Smooth muscle cell of the brain vasculature (primary cell): ENCODE measurements around the gene SH3BP4.
"Not testable (repeated sequence)": the region's sequence is repeated elsewhere in the genome, so short reads cannot be mapped to it uniquely, and the experiment has no call there.

Experiments used
- DNase-seq: peaks from one replicate; pipeline ENCODE4 v3.0.0-alpha.2; 2012; ENCODE audit warnings: low read depth, low spot score

Gene SH3BP4

DNA sequence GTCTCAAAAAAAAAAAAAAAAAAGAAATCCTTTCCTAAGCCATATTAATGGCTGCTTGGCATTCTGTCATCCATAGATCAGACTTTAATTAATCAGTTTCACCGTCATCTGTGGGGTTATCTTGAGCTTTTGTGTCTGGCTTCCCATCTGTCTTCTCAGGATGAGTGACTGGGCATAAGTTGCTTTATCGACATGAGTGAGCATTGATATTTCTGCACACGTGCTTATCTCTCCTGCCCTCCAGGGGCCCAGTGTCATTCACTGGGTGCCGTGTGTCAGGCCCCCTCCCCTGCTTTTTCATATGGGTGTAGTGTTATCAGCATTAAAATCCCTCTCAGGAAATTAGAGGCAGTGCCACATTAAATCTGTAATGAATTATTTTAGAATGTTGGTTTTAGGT lies 65.6 kb downstream of the SH3BP4 start:
- DNase-seq: no peak

DNA sequence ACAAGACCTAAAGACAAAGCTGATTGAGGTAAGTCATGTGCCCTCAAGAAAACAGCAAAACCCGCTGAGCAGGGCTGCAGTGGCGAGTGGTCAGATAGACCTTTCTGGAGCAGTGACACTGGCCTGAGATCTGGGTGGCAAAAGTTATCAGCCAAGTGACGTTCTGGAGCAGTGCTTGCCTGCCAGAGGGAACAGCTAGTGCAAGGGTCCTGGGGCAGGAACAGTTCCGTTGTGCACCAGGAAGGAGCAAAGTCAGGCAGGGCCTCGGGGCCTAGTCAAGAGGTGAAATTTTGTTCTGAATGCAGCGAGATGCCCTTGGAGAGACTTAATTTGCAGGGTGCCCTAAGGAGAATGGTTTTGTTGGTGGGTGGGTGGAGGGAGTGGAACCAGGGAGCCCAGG lies 67.0 kb downstream of the SH3BP4 start:
- no peak for DNase-seq

DNA sequence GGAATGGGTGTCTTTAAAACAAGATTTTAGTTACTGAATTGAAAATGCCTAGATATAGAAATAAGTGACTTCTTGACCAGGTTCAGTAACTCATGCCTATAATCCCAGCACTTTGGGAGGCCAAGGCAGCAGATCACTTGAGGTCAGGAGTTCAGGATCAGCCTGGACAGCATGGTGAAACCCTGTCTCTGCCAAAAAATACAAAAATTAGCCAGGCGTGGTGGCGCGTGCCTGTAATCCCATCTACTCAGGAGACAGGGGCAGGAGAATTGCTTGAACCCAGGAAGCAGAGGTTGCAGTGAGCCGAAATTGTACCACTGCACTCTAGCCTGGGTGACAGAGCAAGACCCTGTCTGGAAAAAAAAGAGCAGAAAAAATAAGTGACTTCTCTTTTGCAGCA lies 68.3 kb downstream of the SH3BP4 start:
- DNase-seq: not testable (repeated sequence)

DNA sequence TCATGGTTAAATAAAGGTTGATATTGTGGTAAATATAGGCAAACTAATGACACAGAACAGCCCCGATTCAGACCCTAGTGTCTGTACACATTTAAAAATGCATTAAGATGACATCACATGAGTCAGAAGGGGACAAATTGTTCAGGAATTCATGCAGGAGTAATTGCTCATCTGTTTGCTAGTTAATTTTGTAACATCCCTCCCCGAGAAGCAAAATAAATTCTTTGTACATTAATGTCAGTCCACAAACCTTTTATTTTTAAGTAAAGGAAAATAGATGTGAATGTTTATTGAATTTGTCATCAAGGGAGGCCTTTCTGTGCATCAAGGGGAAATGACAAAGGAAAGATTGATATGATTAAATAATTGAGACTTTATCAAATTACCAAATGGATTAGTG lies 69.9 kb downstream of the SH3BP4 start:
- no peak for DNase-seq

DNA sequence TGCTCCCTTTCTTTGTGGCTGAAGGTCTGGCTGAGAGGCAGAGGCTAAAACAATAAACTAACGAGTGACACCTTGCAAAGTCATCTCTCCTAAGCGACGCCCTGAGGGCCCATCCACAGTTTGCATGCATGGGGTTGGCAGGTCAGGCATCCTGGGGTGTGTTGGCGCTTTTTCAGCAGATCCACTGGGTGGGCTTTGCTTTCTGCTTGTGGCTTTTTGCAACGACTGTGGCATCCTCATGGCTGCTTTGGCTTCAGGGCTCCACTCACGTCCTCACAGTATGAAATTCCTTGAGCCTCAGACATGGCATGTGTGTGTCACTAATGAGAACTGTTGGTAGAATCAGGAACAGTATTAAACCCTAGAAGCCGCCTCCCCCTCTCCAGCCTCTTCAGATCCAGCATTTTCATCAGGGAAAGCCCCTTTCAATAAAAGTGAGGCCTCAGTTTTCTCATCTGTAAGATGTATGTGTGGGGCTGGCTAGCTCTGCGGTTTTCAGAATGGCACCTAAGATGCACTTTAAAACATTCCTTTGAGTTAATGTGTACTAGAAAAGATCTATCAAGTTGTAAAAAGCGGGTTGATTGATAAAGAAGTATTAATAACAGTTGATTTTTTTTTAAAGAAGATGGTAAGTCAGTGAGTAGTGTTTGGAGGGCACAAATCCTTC lies 72.5 kb downstream of the SH3BP4 start:
- DNase-seq: no peak

DNA sequence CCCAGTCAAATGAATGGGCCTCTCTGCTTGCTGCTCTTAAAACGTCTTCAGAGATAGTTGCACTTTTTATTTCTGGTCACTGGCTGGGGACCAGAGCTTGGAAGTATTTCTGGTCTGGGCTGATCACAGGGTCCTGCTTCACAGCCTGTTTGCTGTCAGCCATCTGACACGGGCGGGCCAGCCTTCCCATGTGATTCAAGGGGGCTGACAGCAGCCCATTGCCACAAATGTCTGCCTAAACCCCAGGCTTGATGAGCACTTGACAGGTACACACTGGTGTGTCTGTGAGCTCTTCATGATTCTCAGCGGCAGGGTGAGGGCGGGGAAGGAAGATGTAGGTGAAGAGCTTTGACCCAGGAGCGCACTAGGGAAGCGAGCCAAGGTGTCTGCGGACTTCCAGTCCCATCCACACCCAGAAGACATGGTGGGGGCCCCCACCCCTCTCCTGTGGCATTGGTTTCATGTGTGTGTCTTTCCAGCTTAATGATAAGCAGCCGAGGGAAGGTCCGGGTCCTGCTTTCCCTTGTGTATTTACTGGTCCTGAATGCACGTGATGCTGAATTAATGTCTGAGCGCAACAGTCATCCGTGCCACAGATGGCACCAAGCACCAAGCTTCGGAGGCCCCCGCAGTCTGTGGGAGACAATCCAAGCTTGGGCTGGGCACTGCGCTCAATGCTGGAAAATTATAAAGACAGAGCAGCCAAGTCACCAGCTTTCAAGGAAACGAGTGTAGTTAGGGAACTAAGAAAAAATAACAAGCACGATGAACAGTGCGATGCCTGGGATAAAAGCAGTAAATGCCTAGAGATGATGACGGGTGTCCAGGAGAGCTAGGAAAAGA lies 73.3 kb downstream of the SH3BP4 start:
- DNase-seq: no peak

DNA sequence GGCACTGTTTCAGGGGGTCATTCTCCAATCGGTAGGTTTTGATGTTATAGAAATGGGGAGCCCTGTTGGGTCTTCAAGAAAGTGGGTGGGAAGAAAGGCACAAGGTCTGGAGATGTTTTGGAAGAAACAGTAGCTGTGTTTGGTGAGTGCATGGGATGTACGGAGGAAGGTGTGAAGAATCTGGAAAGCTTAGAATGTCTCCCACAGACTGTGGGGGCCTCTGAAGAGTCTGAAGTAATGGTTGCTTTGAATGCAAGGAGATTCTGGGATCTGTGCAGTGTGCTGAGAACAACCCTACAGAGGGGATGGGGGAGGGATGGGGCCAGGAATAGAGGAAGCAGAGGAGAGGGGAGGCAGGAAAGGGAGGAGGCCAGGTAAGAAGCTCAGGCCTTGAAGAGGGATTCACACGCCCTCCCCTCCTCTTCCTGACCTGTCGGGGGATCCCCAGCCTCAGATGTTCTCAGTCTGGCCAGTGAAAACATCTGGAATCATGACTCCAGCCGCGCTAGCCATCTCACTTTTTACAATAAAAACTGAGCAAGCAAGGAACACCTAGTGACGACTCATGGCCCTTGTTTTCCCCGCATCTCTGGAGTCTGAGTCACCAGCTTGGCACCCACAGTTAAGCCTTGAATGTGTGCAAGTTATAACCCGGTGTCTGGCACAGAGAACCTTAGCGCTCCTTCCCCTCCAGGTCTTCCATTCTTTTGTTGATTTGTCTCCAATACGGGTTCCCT lies 74.2 kb downstream of the SH3BP4 start:
- DNase-seq: no peak

DNA sequence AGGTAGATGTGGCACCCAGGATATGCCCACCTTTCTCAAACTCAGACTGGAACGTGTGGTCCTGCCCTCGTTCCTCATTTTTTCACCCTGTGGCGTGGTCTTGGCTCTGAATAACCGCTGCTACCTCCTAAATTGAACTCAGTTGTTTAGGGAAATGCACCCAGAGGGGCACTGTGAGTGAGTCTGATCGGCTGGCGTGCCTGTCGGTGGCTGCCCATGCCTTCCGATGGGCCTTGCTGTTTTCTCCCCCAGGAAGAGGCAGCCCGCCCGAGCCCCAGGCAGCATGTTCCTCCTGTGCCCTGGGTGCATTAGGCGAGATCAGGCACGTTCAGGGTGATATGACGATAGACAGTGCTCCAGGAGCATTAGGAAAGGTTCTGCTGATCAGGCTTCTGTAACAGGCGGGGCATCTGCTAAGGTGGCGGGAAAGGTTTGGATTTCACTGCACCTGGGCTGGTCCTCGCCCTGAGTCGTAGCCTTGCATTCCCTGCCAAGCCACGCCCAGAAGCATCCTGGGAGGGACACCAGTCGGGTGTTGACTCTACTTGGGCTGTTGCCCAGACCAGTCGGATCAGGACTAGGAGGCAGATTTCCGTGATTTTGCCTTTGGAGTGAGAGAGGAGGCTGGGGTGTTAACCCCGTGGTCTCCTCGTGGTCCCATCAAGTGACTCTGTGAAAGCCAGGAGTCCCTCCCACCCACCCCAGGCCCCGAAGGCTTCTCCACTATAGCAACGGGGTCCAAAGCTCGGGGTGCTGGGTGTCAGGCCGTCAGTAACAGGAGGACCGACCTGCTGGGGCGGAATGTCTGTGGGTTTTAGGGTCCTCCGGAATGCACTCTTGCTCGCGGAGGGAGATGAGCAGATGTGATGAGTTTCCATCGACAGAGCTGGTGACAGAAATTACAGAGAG lies 75.1 kb downstream of the SH3BP4 start:
- no peak for DNase-seq

DNA sequence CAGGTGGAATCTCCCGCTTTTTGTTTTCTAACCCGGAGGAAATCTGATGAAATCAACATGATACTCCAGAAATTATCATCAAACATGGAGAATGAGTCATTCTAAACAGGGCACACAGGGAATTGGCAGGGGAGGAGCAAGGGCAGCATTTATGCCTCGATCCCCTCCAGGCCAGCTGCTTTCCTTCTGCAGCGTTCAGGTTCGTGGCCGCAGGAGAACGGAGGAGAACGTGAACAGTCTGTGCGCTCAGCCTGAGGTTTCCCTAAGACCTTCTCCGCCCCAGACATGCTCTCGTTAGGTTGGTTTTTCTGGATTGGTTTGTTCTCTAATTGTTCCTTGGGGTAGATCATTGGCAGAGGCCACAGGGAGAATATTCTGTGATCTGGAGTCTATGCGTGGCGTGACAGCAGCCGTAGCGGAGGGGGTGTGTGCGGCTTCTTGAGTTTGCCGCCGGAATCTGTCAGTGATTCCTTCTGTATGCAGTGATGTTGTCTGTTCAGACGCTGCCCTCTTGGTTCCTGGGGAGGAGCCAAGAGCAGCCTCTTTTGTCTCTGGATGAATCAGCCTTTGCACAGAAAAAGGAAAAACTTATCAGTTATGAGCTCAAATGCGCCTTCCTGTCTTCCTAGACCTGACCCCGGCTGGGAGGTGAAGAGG lies 75.9 kb downstream of the SH3BP4 start:
- DNase-seq: no peak

DNA sequence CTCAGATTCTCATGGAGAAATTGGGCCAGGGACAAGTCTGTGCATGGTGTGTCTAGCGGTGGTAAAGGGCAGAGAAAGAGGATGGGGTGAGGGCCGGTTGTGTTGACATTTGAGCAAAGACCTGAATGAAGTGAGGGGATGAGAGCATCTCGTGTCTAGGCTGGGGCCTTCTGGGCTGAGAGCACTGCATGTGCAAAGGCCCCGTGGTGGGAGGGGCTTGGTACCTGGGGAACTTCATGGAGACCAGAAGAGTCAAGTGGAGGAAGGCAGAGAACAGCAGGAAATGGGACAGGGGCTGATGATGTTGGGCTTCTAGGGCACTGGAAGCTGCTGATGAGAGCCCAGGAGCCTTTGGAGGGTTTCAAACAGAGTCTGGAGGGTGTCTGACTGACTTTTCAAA lies 76.8 kb downstream of the SH3BP4 start:
- no peak for DNase-seq

DNA sequence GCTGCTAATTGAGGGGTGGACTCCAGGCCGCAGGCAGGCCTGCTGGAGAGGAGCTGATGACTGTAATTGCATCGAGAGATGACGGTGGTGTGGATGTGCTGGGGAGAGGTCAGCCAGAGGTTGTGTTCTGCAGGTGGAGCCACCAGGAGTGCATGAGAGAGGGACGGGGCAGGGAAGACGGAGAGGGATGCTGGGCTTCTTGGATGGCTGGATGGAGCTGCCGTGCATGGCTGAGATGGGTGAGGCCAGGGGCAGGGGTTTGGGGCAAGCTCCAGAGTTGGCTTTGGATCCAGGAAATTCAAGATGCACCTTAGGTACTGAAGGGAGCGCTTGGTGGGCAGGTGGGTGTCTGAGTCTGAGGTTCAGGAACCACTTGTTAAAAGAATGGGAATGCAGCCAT lies 77.2 kb downstream of the SH3BP4 start:
- no peak for DNase-seq

DNA sequence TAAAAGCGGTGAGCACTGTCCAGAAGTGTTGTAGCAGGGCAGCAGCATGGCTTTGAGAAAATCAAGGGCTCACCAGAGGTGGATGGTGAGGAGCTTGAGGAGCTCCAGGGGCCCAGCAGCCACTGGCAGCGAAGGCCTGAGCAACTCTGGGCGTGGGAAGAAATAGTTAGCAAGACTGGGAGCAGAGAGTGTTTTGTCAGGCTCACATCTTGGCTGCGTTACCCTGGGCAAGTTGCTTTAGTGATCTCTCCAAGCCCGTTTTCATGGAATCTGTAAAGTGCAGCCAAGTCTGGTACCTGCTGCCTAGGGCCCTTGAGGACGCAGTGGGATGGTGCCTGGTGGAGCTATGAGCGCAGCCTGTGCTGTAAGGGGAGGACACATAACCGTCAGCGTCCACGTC lies 78.3 kb downstream of the SH3BP4 start:
- DNase-seq: no peak

DNA sequence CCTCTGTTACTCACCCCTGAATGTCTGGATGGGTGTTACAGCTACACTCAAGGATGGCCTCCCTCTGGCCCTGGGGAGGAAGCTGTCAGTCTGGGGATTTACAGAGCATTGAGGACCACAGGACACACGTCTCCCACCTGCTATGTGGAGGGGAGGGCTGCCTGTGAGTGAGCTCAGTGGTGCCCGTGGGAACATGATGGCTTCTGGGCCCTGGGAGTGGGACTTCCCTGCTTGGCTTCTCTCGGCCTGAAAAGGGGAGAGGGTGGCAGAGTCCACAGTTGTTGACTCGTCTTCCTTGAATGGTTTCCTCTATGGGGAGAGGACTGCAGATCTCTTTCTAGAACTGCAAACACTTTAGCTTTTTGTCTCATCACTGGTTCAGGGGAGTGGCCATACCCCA lies 79.1 kb downstream of the SH3BP4 start:
- DNase-seq: no peak

DNA sequence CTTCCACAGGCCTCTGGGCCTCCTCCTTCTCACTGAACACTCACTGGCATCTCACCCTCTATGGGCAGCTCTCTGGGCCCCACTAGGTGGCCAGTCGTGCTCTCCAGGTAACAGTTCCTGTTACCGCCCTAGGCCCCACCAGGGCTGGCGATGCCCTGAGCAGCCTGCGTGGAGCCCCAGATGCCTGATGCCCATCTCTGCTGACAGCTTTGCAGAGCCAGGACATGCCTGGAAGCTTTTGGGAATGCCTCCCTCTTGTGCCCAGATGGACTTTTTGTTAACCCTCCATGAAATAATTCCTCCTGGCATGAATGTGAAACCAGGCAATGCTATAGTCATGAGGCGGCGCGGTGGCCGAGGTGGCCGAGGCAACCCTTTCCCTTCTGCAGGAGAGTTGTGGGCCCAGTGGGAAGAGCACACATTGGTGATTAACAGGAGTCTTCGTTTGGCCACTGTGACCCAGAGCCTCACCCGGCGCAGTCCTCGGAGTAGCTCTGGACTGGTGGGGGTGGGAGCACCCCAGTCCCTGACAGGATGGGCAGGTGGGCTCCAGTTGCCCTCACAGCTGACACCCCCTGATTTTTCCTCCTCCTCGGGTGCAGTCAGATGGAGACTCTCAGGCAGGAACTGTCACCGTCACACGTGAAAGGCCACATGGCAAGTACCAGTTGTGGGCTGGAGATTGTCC lies 80.0 kb downstream of the SH3BP4 start:
- no peak for DNase-seq

DNA sequence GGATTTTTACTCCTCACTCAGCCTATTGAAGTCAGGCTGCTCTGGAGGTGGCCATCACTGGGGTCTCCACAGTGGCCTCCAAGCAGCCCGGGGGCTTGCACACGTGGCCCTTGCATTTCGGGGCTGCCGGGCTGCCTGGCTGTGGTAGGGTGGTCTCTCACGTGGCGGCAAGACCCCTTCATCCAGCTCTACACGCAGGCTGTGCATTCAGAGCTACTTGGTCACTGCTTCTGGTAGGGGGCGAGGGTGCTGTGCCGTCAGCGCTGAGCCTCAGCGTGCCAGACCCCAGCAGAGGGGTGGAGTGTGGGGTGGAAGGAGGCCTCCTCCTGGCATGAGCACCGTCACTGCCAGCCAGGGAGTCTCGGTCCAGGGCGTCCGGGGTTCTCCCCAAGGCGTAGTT lies 80.6 kb downstream of the SH3BP4 start:
- no peak for DNase-seq

DNA sequence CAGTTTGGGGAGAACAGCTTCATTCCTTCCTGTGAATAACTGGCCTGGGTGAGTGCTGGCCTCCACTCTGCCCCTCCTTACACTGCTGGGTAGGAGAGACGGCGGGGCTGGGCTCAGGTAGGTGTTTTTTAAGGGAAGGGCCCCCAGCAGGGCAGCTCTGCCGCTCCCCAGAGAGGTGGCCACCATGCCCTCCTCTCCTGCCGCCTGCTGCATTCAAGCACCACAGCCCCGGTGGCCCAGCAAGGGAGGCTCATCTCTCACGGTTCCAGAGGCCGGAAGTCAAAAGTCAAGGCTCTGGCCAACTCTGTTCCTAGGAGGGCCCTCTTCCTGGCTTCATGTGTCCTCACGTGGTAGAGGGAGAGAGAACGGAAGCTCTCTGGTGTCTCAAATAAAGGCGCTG lies 81.1 kb downstream of the SH3BP4 start:
- no peak for DNase-seq

DNA sequence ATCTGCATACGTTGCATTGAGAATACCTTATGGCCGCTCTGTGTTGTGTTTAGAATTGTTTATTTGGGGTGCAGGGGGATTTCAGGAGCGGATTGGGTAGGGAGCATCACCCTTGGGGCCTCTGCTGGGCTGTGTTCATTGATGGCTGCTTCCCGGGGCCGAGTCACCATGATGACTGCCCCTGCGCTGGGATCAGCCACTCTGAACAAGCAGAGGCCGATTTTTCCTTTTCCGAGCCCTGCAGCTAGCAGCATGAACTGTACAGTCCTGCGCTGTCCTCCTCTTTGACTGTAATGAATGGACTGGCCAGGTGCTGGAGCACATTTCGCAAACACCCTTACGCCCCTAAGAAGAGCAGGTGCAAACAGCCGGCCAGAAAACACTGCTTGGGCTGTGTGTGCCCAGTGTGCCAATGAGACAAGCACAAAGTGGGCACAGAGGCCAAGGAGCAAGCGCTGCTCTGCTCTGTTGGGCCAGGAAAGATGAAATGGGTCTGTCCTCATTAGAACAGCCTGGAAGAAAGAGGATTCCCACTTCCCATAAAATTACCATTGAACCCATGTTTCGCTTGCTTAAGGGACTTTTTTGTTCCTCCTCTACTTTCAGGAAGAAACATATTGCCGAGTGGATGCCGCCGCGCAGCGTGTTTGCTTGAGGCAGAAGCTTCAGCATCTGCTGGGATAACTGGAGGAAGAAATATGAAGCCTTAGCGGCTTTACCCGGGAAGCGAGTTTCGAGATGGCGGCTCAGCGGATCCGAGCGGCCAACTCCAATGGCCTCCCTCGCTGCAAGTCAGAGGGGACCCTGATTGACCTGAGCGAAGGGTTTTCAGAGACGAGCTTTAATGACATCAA lies 82.7 kb downstream of the SH3BP4 start:
- DNase-seq: no peak

DNA sequence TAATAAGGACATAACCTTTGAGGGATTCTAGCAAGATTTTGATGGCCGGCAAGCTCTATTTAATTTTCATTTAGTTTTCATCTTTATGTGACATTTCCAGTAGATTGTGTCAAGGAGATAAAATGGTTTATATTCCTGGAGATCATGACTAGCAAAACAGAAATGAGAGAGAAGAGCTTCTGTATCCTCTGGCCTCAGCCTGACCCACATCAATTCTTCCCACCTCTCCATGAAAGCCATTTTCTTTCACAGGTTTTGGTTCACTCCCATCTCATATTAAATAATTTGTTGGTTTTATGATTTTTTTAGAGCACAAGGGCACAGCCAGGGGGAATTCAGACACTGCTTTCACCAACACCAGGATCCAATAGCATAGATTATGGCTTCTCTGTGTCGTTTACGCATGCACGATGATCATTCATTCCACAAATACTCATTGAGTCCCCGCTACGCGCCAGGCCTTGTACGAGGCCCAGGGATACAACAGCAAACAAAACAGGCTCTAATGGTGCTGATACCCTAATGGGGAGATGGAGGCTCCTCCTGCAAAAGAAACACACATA lies 85.9 kb downstream of the SH3BP4 start:
- DNase-seq: no peak

DNA sequence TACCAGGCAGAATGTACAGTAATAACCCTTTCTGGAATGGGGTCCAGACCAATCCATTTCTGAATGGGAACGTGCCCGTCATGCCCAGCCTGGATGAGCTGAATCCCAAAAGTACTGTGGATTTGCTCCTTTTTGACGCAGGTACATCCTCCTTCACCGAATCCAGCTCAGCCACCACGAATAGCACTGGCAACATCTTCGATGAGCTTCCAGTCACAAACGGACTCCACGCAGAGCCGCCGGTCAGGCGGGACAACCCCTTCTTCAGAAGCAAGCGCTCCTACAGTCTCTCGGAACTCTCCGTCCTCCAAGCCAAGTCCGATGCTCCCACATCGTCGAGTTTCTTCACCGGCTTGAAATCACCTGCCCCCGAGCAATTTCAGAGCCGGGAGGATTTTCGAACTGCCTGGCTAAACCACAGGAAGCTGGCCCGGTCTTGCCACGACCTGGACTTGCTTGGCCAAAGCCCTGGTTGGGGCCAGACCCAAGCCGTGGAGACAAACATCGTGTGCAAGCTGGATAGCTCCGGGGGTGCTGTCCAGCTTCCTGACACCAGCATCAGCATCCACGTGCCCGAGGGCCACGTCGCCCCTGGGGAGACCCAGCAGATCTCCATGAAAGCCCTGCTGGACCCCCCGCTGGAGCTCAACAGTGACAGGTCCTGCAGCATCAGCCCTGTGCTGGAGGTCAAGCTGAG lies 89.6 kb downstream of the SH3BP4 start:
- no peak for DNase-seq
